A673 (cell line): ENCODE measurements around the gene MRPL24. TPM values are rescaled to one million over a fixed set of nuclear protein-coding genes. Genes with fewer than 3 reads are reported as not detected.

Experiments used
- BruUV-seq: library from RNA; stranded (reverse); fragments of 400-500 nt; replicated peaks from 2 replicates; lab custom pipeline; 2021; lab: Mats Ljungman, UMichigan
- CTCF ChIA-PET: fragments of 300-600 bp; sonication (Branson Sonifier 250); formaldehyde crosslinking; loops from one replicate; lab custom pipeline; 2022; ENCODE audit warnings: antibody characterized with exemption; lab: Charles Lee
- POLR2A ChIA-PET: fragments of 300-600 bp; sonication (Branson Sonifier 250); formaldehyde crosslinking; loops from one replicate; lab custom pipeline; 2022; ENCODE audit warnings: antibody characterized with exemption; ENCODE audit not compliant: low non-redundant PET; lab: Charles Lee
- DNase-seq: peaks from one replicate; pipeline ENCODE4 v3.0.0-alpha.2; 2015; ENCODE audit warnings: low spot score
- H3K27ac ChIP-seq: fragments of 200-600 bp; sonication (generic); 2 replicates; pipeline ENCODE4 v1.5.1; 2016; ENCODE audit warnings: mixed run types, low read depth, mild to moderate bottlenecking, mixed read lengths, antibody characterized with exemption, low read length; ENCODE audit not compliant: poor library complexity, severe bottlenecking
- H3K27me3 ChIP-seq: fragments of 200-600 bp; sonication (generic); replicated peaks from 2 replicates; pipeline ENCODE4 v1.6.1; 2017; ENCODE audit warnings: mixed run types, low read depth, mild to moderate bottlenecking, mixed read lengths, antibody characterized with exemption, low read length; ENCODE audit not compliant: insufficient read depth, poor library complexity
- H3K36me3 ChIP-seq: fragments of 200-600 bp; sonication (generic); 2 replicates; pipeline ENCODE4 v1.6.1; 2016; ENCODE audit warnings: mixed run types, mild to moderate bottlenecking, mixed read lengths, antibody characterized with exemption, low read length; ENCODE audit not compliant: insufficient read depth, poor library complexity, severe bottlenecking
- H3K4me1 ChIP-seq: fragments of 200-600 bp; sonication (generic); 2 replicates; pipeline ENCODE4 v1.6.1; 2017; ENCODE audit warnings: mixed run types, mild to moderate bottlenecking, mixed read lengths, antibody characterized with exemption, low read length; ENCODE audit not compliant: insufficient read depth, poor library complexity, severe bottlenecking
- H3K4me3 ChIP-seq: fragments of 200-600 bp; sonication (generic); 2 replicates; pipeline ENCODE4 v1.5.1; 2016; ENCODE audit warnings: low read depth, mixed run types, mild to moderate bottlenecking, mixed read lengths, low read length; ENCODE audit not compliant: poor library complexity, severe bottlenecking
- H3K9me3 ChIP-seq: fragments of 200-600 bp; sonication (generic); 2 replicates; pipeline ENCODE4 v1.6.1; 2016; ENCODE audit warnings: mixed run types, low read depth, mild to moderate bottlenecking, mixed read lengths, antibody characterized with exemption, low read length; ENCODE audit not compliant: poor library complexity, severe bottlenecking
- EZH2 ChIP-seq: fragments of 200-600 bp; sonication (generic); IDR thresholded peaks from 2 replicates; pipeline ENCODE4 v1.6.1; 2017; ENCODE audit warnings: borderline replicate concordance, low read depth, mild to moderate bottlenecking, mixed read lengths, antibody characterized with exemption, low read length; ENCODE audit not compliant: poor library complexity, severe bottlenecking
- intact Hi-C: fragments of 100-400 bp; cut with micrococcal nuclease; formaldehyde crosslinking; loops from one replicate; pipeline ENCODE4 v1.10.0; 2022; ENCODE audit not compliant: unreplicated experiment
- total RNA-seq: library from RNA; stranded (reverse); gene quantifications from 2 replicates; pipeline ENCODE4 v1.2.3, GENCODE V29; 2021
- TF ChIP-seq, protein P1 (sequence below): fragments of 300-800, 200-600 bp; sonication (generic); conservative IDR thresholded peaks from 2 replicates; pipeline ENCODE4 v1.5.1; 2017; ENCODE audit warnings: low read depth, mild to moderate bottlenecking, antibody characterized with exemption, low read length, moderate library complexity, mixed read lengths

Gene MRPL24
- total RNA-seq, 1 experiment from 2014 or later, result 85.7 TPM

DNA sequence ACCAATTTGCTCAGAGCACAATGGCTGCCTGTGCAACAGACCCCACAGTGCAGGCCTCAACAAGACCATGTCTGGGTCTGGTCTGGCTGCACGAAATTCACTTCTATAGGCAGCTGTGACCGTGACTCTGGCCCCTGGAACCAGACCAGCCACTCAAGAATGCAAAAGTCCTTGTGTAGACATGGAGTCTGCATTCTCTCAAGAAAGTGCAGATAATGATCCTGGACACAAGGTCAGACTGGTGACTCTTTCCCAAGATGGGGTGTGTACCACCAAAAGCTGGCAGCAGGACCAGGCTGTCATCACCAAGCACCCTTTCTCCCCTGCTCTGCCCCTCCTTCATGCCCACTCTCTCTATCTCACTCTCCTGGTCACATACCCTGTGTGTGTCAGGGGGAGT lies 19.8 kb downstream of the MRPL24 start:
- Histone ChIP-seq H3K27ac (no peak overlapping the region), H3K4me3 (no peak overlapping the region), H3K36me3 (peaks cover 37% of the 10 kb centered on the region), H3K4me1 (peaks cover 10% of the 10 kb centered on the region), H3K27me3 (no peaks in the 10 kb centered on the region), H3K9me3 (no peaks in the 10 kb centered on the region)
- no TSS peak for BruUV-seq
- DNase-seq, result no peak
- TF ChIP-seq, protein P1, sequence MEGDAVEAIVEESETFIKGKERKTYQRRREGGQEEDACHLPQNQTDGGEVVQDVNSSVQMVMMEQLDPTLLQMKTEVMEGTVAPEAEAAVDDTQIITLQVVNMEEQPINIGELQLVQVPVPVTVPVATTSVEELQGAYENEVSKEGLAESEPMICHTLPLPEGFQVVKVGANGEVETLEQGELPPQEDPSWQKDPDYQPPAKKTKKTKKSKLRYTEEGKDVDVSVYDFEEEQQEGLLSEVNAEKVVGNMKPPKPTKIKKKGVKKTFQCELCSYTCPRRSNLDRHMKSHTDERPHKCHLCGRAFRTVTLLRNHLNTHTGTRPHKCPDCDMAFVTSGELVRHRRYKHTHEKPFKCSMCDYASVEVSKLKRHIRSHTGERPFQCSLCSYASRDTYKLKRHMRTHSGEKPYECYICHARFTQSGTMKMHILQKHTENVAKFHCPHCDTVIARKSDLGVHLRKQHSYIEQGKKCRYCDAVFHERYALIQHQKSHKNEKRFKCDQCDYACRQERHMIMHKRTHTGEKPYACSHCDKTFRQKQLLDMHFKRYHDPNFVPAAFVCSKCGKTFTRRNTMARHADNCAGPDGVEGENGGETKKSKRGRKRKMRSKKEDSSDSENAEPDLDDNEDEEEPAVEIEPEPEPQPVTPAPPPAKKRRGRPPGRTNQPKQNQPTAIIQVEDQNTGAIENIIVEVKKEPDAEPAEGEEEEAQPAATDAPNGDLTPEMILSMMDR, result no peak
- TF ChIP-seq EZH2, result no peak
- CTCF ChIA-PET, result interaction anchor here (0.5 kb wide), 1 partner anchor 54 kb away, joined by 4 read pairs; no protein-coding TSS in a partner anchor
- intact Hi-C loops, result no loop called here
- POLR2A ChIA-PET, result no interaction called here

DNA sequence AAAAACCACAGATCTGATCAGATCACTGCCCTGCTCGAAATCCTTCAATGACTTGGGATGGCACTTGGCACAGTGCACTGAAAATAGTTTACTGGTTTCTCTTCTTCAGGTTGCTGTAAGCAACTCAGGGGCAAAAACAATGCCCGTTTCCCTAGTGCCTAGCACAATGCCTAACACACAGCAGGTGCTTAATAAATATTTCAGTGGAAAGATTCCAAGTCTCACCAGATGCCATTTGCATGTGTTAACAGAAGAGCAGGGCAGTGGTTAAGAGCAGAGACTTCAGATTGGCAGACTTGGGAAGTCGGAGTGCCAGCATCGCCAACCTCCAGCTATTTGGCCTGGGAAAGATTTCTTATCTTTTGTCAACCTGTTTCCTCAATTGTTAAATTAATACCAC lies 23.5 kb downstream of the MRPL24 start:
- CTCF ChIA-PET, result no interaction called here
- no peak for TF ChIP-seq EZH2
- TF ChIP-seq, protein P1, result no peak
- no TSS peak for BruUV-seq

DNA sequence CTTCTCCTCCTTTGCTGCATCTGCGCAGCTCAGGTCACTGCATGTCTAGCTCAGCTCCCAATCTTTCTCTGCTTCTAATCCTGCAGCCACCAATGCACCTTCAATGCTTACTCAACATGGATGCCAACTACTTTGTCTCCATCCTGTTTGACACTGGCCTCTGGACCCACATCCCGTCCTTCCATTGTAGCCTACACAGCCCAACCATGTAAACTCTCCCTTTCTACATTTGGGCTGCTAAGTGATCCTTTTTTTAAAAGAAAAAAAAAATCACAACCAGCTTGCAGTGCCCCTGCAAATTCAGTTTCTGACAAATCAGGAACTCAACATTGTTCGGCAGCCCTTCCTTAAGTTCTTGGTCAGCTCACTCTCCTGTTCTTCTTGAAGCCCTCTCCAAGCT lies 26.1 kb downstream of the MRPL24 start:
- POLR2A ChIA-PET, result no interaction called here
- Histone ChIP-seq H3K4me3 (no peak overlapping the region), H3K36me3 (no peaks in the 10 kb centered on the region), H3K27ac (no peak overlapping the region), H3K4me1 (no peaks in the 10 kb centered on the region), H3K27me3 (no peaks in the 10 kb centered on the region), H3K9me3 (no peaks in the 10 kb centered on the region)
- BruUV-seq, result no TSS peak
- TF ChIP-seq EZH2, result no peak
- TF ChIP-seq, protein P1, result no peak
- DNase-seq, result no peak
- CTCF ChIA-PET, result interaction anchor here (0.6 to 0.7 kb wide), 2 partner anchors 8 to 11 kb away, joined by 3 to 7 read pairs; no protein-coding TSS in a partner anchor
- intact Hi-C loops, result no loop called here

More for the DNA sequence above, 23.5 kb downstream of the MRPL24 start:
- peaks cover 13% of the 10 kb centered on the region for H3K36me3 ChIP-seq
- no peak overlapping the region for H3K27ac ChIP-seq
- no peaks in the 10 kb centered on the region for H3K27me3 ChIP-seq
- H3K4me3 ChIP-seq, result no peak overlapping the region
- intact Hi-C loops, result no loop called here
- no peak for DNase-seq
- H3K4me1 ChIP-seq, result no peaks in the 10 kb centered on the region
- POLR2A ChIA-PET, result no interaction called here
- no peaks in the 10 kb centered on the region for H3K9me3 ChIP-seq
